ENCODE data around the gene CFAP298.

The CFAP298 gene

DNA sequence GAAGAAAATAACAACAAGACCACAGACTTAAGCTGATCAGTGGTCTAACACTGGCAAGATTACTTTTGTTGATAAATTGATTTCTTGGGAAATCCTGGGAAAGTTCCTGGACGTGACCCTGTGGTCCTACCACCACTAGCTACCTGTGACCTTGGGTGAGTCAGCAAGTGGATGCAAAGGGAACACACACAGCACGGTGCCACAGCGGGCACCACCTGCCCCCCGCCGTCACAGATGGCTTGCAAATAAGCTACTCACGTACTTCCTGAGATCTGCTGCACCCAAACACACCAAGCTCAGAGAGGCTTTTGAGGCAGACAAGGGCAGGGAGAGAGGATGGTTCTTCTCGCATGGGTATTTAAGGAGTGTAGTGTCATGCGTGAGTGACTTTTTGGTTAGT, 12.7 kb downstream of the CFAP298 start:
- in situ Hi-C loops (cut with MboI; ENCODE audit: low sequenced_read_pairs) = no loop called here

DNA sequence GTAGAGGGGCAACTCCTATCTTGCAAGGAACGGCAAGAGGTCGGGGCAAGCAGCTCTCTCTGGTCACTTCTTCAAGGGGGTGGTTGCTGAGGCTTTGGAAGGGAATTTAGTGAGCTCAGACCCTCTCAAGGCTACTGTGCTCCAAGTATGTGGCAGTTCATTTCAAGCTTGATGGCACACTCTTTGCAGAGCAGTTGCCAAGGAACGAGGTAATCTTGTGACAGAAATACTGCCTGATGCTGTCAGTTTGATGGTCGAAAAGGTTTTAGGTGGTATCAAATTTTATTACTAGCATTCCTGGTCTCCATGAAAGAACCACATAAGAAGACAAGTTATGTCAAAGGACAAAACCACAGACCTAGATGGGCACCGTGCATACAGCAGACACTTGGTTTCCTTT, 13.1 kb downstream of the CFAP298 start:
- in situ Hi-C loops (cut with MboI; ENCODE audit: low sequenced_read_pairs) = no loop called here

DNA sequence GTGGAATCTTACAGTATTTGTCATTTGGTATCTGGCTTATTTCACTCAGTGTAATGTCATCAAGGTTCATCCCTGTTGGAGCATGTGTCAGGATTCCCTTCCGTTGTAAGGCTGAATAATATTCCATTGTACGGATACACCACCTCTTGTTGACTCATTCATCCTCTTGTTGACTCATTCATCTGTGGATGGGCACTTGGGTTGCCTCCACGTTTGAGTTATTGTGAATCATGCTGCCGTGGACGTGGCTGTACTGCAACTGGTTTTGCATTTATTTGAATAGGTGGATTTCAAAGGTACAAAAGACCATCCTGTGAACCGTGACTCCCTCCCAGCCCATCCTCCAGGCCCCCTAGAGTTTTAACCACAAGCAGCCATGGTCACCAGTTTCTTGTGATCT, 15.0 kb downstream of the CFAP298 start:
- in situ Hi-C loops (cut with MboI; ENCODE audit: low sequenced_read_pairs) = no loop called here

DNA sequence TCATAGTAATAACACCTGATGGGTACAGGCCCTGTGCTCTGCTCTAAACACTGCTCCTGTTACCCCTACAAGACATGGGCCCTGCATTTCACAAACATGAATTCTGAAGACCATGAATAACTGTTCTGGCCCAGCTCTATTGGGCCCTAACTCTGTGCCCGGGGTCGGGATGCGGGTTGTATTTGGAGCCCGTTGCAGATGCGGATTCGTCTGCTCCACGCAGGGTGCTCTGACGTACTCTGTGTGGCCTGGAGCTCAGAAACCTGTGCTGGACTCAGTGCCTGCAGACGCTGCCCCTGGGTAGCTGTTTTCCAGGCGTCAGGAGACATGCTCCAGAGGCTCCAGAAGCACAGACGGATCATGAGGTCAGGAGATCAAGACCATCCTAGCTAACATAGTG, 16.7 kb downstream of the CFAP298 start:
- in situ Hi-C loops (cut with MboI; ENCODE audit: low sequenced_read_pairs) = no loop called here

DNA sequence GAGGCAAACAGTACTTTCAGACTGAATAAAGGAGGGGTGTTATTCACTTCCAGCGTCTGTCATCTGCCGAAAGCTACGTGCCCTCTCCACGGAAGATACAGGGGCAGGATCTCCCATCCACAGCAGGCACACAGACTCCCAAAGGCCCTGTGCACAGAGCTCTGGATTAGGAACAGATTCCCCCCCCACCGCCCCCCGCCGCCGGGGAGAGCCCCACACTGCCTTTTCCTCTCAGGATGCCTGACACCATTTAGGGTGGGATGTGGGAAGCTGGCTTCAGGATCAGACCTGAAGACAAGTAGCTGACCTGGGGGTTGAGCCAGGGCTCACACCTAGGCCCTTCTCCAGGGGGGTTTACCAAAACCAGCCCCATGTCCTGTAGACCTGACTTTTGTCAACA, 18.5 kb downstream of the CFAP298 start:
- in situ Hi-C loops (cut with MboI; ENCODE audit: low sequenced_read_pairs) = no loop called here

GRCh38 chr21:32592929-32593502, 19.2 kb downstream of the CFAP298 start:
- in situ Hi-C loops (cut with MboI; ENCODE audit: low sequenced_read_pairs) = no loop called here

DNA sequence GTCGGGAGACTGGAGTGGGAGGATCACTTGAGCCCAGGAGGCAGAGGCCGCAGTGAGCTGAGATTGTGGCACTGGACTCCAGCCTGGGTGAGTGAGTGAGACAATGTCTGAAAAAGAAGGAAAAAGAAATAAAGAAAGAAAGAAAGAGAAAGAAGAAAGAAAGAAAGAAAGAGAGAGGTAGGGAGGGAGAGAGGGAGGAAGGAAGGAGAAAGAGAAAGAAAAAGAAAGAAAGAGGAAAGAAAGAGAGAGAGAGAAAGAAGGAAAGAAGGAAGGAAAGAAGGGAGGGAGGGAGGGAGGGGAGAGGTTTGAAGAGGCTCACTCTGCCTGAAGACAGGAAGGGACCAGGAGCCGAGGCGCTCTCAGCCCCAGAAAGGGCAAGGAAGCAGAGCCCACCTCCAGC, 22.0 kb downstream of the CFAP298 start:
- in situ Hi-C loops (cut with MboI; ENCODE audit: low sequenced_read_pairs) = no loop called here

GRCh38 chr21:32587651-32588050, 24.5 kb downstream of the CFAP298 start:
- in situ Hi-C loops (cut with MboI; ENCODE audit: low sequenced_read_pairs) = no loop called here

- in situ Hi-C loops (cut with MboI; ENCODE audit: low sequenced_read_pairs) = no loop called here
Measured at GRCh38 chr21:32587120-32587519, 25.1 kb downstream of the CFAP298 start.

- in situ Hi-C loops (cut with MboI; ENCODE audit: low sequenced_read_pairs) = no loop called here
Measured at GRCh38 chr21:32585970-32586369, 26.2 kb downstream of the CFAP298 start.

- in situ Hi-C loops (cut with MboI; ENCODE audit: low sequenced_read_pairs) = no loop called here
Measured at GRCh38 chr21:32585042-32585710, 27.0 kb downstream of the CFAP298 start, which contains the start of gene TCP10L. TCP10L (minus strand) TSS chr21:32585523; CDS start chr21:32584304, 1,219 bp downstream.

DNA sequence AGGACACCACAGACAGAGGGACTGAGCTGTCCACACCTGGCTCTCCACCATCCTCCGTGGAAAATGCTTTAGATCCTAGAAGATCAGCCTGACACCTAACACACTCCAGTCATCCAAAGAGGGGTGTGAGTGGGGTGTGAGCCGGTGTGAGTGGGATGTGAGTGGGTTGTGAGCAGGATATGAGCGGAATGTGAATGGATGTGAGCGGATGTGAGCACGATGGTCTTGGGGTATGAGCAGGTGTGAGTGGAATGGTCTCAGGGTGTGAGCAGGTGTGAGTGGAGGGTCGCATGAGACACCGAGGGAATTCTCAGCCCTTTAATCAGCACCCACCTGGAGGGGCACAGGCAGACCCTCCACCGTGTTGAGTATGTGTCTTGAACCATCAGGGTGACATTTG, 27.7 kb downstream of the CFAP298 start:
- in situ Hi-C loops (cut with MboI; ENCODE audit: low sequenced_read_pairs) = no loop called here

DNA sequence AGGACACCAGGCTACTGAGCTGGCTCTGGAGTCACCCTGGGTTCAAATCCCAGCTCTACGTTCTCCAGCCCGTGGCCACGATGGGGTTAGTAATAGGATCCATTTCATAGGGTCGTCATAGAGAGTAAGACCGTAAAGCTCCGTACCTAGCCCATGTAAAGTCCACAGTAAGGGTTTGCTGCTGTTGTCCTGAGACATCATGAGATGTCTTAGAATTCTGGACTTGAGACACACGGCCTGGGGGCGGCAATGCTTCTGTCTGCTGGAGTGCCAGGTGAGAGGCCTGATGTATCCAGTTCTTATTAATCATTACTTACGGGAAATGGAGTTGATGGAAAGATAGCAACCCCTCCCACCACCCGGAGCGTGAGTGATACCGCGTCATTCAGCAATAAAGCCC, 30.4 kb downstream of the CFAP298 start:
- in situ Hi-C loops (cut with MboI; ENCODE audit: low sequenced_read_pairs) = no loop called here

- in situ Hi-C loops (cut with MboI; ENCODE audit: low sequenced_read_pairs) = no loop called here
Measured at GRCh38 chr21:32580949-32581348, 31.2 kb downstream of the CFAP298 start.

DNA sequence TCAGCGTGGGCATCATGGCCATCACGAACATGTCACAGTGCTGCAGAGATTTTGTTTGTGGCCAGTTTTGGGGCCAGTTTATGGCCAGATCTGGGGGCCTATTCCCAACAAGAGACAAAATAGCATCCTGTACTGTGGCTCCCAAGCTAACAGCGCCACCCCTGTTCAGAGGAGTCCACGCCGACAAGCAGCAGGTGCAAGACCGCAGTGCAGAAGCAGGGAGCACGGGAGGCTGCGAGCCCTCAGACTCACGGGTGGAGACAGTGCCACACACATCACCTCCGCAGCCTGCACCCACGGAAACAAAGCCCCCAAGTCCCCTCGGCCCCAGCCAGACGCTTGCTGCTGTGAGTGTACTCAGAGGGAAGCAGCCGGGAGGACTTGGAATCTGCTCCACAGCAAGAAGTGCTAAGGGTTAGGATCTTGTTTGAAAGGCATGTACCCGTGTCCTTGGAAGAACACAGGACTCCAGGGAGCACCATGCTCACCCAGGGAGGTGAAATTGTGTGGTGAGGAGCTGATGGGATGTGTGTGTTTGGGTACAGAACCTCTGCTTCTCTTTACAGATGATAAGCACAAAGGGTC, 34.0 kb downstream of the CFAP298 start:
- in situ Hi-C loops (cut with MboI; ENCODE audit: low sequenced_read_pairs) = no loop called here

- in situ Hi-C loops (cut with MboI; ENCODE audit: low sequenced_read_pairs) = no loop called here
Measured at GRCh38 chr21:32576011-32576410, 36.2 kb downstream of the CFAP298 start.

DNA sequence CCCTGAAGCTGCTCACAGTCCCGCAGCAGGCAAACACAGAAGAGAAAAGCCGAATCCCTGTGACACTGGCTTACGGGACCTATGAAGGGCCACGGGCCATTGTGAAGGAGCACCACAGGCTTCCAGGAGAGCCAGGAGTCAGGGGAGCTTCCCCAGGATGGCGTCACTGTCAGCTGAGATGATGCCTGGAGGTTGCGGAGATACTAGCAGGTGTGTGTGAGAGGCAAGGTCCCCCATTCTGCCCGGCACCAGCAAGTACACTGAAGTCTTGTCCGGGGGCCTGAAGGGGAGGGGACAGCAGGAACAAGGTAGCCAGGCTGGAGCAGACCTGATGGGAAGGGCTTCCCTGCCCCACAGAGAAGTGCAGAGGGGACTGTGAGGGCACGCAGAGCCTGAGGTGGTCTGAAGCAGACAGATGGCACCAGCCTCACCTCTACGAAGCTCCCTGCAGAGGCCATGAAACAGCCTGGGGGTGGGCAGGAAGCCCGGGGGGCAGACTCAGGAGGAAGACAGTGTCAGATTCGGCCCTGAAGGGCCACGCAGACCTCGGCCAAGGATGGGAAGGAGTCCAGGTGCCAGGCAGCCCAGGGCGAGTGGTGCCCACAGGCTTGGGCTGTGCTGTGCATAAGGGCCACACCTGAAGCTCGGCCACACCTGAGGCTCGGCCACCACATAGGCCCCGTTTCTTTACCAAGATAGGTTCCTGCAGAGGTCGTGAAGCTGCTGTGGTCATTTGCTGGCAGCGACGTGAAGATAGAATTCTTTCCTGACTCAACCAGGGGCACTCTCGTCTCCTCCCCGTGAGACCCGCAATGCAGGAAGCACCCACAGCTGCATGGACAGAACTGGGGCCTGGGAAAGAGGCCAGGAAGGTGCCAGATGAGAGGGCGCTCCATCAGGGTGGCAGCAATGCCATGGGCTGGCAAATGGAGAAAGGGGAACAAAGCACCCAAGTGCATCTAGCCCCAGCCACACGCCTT, 36.9 kb downstream of the CFAP298 start:
- in situ Hi-C loops (cut with MboI; ENCODE audit: low sequenced_read_pairs) = no loop called here

DNA sequence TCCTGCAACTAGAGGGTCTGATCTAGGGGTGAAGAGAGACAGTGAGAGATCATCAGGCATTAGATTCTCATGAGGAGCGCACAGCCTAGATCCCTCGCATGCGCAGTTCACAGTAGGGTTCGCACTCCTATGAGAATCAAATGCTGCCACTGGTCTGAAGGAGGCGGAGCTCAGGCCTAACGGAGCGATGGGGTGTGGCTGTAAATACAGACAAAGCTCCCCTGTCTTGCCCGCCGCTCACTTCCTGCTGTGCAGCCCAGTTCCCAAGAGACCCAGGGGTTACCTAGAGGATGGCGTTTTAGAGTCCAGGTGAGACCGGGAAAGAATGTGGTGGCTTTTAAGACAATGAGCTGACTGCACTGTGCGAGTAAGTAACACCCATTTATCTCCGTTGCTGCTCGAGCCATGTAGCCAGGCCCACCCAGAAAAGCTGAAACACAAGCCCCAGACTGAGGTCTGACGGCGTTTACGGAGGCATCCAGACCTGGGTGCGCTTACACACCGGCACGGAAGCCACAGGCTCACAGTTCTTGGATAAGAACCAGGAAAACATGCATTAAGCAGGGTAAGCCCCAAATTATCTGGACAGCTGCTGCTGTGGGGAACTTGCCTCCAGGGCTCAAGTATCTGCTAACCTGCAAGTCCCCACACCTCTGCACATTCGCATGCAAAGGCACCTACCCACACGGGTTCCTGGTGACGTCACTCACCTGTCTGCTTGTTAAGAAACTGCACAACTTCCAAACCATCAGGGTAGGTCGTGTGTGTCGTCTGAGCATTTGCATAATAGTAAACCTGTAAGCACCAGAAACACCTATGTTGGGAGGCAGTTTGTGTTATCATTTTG, 39.4 kb downstream of the CFAP298 start:
- in situ Hi-C loops (cut with MboI; ENCODE audit: low sequenced_read_pairs) = no loop called here

DNA sequence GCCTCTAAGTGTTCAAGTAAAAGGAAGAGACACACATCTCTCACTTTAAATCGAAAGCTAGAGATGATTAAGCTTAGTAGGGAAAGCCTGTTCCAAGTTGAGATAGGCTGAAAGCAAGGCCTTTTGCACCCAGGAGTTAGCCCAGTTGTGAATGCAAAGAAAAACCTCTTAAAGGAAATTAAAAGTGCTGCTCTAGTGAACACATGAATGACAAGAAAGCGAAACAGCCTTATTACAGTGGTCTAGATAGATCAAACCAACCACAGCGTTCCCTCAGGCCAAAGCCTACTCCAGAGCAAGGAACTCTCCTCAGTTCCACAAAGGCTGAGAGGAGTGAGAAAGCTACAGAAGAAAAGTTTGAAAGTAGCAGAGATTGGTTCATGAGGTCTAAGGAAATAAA, 41.7 kb downstream of the CFAP298 start:
- in situ Hi-C loops (cut with MboI; ENCODE audit: low sequenced_read_pairs) = no loop called here

All from HL-60/S4 (cell line).